Epidermal melanocyte (primary cell): ENCODE data around the gene UTP18.
"Not testable (repeated sequence)": the region's sequence is repeated elsewhere in the genome, so short reads cannot be mapped to it uniquely, and the experiment has no call there.

ENCODE experiments used
- DNase-seq: peaks from one replicate; pipeline ENCODE4 v3.0.0; 2011; ENCODE audit warnings: low spot score; ENCODE audit not compliant: insufficient read length

Gene UTP18

DNA sequence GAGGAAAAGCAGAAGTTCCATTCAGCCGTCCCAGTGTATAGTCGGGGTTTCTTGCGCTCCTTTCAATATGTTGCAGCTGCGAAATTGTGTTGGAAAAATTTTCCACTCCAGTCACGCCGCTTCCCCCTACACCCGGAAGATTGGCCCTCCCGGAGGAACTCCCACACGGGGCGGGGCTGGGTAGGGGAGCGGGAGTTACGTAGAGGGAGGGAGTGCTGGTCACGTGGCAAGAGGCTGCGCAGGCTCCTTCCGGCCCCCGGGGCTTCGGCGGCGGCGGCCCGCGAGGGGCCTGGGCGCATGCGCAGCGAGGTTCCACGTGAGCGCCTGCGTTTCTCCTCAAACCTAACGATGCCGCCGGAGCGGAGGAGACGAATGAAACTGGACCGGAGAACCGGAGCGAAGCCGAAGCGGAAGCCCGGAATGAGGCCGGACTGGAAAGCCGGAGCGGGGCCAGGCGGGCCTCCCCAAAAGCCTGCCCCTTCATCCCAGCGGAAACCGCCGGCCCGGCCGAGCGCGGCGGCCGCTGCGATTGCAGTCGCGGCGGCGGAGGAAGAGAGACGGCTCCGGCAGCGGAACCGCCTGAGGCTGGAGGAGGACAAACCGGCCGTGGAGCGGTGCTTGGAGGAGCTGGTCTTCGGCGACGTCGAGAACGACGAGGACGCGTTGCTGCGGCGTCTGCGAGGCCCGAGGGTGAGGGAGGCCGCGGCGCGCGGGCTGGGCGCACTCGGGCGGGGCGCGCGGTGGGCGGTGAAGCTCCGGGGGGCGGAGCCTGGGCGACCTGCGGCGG, at the start of gene UTP18:
Gene UTP18, plus strand, starts transcription at position 310 of the 787 bp plus-strand sequence. Its CDS starts 39 bp downstream, at position 349.
- DNase-seq: peak; percentile 77

DNA sequence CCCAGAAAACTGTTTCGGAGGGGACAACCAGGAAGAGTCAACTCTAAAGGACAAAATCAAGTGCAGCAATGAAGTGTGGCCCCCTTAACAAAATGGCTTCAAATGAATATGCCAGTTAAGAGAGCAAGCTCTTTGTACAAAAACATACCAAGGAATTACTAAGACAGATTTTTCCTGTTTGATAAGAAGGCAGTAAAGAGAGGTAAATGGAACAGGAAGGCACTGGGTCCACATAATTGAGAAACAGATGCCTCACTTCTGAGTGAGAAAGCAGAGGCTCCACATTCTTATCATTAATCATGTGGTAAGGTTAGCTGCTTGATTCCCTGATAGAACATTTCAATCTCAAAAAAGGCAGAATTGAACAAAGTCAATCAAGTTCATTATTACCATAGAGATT, 45.4 kb upstream of the UTP18 start:
- no peak for DNase-seq

DNA sequence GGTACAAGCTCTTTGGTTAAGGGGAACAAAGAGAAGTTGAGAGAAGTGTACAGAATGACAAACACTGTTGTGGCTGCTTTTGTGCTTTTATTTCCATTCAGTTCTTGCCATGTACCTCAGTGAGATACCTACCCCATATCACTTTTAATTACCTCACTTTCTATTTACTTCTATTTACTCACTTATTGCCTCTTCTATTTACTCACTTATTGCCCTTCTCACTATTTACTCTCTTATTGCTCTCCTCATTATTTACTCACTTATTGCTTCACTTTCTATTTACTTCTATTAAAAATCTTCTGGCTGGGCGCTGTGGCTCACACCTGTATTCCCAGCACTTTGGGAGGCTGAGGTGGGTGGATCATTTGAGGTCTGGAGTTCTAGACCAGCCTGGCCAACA, 42.4 kb upstream of the UTP18 start:
- no peak for DNase-seq

DNA sequence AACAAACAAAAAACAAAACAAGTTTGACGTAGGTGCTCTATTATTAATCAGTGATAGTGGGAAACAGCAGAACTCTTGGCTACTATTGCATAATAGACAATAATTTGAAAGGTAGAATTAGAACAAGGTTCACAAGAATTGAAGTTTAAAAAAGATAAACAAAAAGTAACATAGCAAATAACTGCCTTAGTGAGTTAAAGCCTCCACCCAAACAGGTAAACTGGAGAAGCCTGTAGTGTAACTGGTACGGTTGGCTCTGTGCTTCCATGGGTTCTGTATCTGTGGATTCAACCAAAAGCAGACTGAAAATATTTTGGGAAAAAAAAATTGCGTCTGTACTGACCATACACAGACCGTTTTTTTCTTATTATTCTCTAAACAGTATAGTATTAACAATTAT, 39.0 kb upstream of the UTP18 start:
- DNase-seq: no peak

DNA sequence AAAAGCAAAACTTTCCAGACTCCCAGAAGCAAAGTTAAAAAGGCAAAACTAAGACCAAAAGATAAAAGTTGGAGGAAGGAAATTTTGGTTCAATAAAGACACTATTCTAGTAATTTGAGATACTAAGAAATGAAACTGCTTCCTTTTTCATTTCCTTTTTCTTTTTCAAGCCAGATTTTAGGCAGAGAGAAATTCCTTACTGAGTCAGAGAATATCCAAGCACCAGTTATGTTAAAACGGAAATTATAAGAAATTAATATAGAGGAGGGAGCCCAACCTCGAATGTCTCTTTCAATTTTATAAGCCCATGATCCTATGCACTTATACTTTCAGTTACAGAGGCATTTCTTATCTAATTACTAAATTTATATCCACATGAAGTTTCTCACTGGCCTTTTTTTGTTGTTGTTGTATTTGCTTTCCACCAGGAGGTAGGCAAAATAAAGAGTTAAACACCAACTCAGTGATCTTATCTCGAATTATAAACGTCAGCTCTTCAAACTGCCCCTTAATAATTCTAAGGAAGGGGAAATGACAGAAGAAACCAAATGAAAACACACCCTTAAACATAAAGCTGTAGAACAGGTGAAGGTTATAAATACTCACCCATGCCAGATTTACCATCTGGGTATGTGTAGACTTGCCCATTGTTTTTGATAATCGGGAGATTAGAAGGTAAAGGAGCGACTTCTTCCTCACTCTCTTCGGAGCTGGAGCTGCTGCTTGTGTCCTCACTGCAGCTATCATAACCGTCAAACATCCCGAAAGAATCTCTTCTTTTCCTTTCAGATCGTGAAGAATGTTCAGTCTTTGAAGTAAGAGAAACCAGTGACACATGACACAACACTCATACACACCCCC, 35.7 kb upstream of the UTP18 start:
- DNase-seq: no peak

DNA sequence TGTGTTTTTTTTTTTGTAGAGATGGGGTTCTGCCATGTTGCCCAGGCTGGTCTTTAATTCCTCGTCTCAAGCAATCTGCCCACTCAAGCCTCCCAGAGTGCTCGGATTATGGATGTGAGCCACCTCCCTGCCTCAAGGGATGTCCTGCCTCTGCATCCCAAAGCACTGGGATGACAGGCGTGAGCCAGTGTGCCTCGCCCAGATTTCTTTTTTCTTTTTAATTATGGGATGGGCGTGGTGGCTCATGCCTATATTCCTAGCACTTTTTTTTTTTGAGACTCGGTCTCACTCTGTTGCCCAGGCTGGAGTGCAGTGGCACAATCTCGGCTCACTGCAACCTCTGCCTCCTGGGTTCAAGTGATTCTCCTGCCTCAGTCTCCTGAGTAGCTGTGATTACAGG, 34.8 kb upstream of the UTP18 start:
- not testable (repeated sequence) for DNase-seq

DNA sequence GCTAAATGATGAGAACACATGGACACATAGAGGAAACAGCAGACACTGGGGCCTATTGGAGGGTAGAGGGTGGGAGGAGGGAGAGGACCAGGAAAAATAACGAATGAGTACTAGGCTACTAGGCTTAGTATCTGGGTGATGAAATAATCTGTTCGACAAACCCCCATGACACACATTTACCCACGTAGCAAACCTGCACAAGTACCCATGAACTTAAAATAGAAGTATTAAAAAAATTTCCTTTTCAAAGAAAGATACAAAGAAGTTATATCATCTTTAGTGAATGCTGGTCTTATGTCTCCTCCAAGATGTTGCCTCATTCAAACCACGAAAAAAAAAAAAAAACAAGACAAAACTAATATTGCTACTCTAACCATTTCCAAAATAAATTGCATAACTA, 32.2 kb upstream of the UTP18 start:
- DNase-seq: no peak

DNA sequence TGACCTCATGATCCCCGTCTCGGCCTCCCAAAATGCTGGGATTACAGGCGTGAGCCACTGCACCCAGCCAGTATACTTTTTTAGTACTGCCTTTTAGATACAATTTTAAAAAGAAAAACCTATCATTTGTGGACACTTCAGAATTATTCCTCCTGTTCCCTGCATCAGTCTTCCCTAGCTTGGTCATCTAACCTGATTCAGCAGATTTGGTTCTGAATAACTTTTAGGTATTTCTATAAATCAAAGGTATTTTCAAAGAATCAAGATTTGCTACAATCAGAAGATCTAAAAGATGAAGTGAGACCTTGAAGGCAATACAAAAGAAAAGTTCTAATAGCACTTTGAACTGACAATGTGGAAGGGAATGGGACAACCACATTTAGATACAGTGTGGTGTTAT, 30.5 kb upstream of the UTP18 start:
- no peak for DNase-seq

DNA sequence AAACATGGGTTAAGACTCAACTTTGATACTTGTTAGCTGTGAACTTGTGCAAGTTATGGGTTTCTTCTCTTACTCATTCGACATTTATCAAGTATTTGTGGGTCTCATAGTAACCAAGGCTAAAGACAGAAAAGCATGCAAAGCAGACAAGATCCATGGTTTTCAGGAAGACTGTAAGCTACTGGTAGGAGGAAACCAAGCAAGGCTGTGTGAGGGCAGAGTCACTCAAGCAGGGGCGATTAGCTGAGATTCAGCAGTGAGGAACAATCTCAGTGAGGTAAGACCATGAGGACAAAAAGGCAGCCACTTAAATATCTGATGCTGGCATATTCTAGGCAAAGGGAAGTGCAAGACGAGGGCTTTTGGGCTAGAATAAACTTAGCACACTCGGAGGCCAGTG, 30.0 kb upstream of the UTP18 start:
- no peak for DNase-seq

DNA sequence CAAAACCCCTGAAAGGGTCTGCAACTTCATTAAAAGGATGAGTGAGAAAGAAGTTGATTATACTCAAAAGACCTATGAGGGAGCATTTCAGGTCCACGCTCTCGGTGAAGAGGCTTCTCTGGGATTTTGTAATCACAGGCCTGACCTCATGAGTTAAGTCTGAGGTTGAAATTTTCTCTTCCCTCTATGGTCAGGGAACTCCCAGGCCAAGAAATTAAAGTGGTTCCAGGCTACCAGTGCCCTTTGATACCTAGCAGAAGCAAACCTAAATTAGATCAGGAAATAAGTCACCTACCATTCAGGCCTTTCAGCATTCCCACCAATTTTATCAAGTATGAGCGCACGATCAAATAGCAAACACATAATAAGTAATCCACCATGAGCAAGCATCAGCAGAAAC, 28.3 kb upstream of the UTP18 start:
- DNase-seq: no peak

DNA sequence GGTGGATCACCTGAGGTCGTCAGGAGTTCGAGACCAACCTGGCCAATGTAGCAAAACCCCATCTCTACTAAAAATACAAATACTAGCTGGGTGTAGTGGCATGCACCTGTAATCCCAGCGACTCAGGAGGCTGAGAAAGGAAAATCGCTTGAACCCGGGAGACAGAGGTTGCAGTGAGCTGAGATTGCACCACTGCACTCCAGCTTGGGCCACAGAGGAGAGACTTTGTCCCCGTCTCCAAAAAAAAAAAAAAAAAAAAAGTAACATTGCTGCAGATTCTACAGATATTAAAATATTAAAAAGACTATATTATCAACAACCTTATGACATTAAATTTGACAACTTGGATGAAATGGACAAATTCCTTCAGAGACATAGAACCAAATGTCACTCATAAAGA, 26.2 kb upstream of the UTP18 start:
- no peak for DNase-seq

DNA sequence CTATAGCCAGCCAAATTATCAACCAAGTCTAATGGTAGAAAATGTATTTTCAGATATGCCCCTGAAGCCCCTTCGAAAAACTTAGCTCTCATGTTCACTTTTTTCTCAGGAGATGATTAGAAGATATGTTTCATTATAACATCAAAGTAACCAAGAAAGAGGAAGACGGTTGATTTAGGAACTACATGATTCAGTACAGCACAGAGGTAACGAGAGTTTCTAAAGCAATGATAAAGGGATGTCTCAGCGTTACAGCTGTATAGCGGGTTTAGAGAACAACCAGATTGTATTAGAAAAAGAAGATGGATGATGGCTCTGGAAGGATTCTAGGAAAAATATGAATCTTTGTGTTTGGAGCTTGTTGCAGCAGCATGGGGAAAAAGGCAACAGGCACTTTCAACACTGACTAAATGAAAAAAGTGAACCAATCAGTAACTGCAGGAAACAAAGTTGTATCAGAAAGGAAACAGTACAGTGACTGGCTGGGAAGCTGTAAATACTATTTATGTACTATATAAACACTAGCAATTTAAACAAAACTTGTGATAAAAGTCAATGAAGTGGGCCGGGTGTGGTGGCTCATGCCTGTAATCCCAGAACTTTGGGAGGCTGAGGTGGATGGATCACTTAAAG, 22.0 kb upstream of the UTP18 start:
- DNase-seq: no peak

DNA sequence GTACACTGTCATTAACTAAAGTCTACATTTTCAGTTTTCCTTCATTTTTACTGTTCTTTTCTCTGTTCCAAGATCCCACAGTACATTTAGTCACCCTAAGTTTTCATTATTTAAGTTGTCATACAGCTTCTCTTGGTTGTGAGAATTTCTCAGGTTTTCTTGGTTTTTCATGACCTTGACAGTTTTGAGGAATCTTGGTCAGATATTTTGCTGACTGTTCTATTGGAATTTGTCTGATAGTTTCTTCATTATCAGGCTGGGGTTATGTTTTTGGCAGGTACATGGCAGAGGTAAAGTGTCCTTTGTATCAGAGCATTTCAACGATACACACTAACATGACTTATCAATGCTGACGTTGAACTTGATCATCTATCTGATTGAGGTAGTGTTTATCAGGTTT, 20.1 kb upstream of the UTP18 start:
- no peak for DNase-seq

DNA sequence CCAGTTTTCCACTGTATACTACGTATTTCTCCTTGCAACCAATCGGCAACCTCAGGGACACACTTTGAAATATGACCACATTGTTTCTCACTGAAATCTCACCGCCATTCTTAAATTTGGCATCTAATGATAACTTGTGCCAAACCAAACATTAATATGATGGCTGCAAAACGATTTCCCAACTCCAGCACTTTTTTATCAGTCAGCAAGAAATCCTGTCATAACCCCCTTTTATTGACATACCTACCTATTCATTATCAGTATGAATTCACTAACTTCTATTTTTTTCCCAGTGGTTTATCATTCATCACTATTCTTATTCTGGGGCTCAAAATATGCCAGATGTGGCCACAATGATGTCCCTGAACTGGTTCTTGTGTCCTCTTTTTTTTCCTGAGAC, 16.3 kb upstream of the UTP18 start:
- no peak for DNase-seq

DNA sequence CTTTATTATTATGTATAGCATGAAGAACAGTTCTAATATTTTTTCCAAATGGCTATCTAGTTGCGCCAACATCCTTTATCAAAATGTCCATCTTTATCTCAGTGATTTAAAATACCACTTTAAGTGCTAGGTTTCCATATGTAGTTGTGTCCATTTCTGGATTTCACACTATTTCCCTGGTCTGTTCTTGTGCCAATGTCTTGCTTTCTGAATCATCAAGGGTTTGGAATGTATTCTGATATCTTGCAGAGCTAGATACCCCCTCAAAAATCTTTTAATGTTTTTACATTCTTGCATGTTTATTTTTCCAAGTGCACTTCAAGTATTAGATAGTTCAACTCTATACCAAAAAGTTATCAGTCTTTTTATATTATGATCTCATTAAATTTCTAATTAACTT, 14.8 kb upstream of the UTP18 start:
- DNase-seq: no peak

DNA sequence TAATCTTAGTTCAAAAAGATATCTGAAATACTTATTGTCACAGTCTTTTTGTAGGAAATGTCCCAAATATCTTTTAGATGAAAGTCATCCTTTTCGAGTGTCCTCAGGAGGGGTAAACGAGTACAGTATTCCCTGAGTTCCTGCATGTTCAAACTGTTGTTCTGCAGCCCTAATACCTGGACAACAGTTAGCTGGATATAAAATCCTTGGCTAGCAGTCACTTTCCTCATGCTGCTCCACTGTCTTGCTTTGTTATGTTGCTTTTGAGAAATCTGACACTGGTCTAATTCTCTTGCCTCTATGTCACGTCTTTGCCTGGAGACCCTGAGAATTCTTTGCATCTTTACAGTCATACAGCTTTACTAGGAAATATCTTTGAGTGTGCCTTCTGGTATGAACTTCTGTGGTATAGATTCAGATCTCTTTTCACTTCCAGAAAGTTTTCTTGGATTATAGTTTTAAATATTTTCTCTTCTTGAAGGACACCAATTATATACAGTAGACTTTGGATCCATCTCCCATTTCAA, 10.0 kb upstream of the UTP18 start:
- DNase-seq: no peak

DNA sequence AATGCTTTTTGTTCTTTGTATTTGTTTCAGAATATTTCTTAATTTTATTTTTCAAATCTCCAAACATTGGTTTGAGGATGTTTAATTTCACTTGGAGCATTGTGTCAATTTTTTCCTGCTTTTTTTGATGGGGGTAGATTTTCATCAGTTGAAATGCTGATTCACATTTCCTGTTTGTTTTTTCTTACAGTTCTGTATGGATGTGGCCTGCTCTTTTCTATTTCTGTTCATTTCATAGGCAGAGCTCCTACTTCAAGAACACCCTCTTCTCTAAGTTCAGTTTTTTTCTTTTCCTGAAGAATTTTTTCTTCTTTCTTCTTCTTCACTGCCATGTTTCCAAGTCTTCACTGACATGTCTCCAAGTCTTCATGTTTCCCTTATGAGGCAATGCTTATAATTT, 9.3 kb upstream of the UTP18 start:
- DNase-seq: no peak

DNA sequence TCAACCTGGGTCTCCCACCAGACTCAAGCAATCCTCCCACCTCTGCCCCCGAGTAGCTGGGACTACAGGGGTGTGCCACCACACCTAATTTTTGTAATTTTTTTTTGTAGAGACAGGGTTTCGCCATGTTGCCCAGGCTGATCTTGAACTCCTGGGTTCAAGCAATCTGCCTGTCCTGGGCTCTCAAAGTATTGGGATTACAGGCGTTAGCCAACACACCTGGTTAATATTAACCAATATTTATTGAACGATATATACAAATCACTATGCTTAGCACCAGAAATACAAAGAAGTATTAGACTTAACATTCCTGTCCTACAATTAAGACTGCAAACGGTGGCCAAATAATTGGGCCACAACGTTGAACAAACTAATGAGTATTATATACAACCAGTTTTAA, 4.7 kb upstream of the UTP18 start:
- DNase-seq: no peak

DNA sequence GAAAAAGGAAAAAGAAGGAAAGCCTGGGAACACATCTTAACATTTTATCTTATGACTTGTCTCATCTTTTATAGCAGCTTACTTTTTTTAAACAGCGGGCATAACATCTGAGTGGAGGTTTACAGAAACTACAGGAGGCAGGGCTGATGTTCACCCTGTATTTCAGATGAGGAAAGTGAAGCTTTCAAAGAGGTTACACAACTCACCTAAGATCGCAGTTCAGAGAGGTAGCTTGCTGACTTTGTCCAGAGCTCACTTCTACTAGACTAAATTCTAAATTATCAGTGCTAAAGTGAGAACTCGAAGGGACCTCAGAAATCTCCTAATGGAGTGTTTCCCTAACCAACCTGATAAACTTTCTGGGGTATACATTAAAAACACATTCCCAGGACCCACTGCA, 4.2 kb upstream of the UTP18 start:
- DNase-seq: no peak

DNA sequence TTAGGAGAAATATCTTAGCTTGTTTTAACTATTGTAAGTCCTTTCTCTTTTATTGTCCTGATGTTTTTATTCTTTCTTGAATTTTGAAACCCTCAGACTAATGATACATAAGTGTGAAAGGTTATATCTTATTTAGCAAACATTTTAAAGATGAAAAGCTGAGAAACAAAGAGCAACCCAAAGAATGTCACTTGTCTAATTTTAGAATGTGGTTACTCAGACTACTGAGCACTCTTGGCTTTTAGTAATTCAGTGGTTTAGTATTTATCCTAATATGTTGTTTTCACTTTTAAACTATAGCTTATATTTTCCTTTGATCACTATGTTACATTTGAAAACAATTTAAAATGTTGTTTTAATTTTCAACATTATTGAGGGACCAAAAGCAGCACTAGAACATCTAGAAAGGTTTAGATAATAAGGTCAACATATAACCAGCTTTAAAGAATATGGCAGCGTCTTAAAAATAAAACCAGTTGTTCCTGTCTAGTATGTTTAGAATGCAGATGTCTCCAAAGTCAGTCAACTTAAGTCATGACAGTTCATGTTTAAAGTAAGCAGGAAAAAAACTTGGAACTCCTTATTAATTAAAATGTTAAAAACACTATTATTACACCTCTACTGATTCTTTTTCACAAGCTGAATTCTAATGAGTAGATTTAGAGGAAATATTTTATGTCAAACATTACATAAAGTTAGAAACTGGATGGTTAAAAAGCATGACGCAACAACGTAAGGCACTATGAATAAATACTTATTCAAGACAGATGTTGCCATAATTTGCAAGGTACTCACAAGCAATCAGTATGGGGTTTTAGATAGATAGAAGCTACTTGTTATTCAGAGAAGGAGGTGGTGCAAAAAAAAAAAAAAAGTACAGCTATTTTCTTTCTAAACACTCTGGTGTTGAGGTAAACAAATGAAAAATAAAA, 2.9 kb upstream of the UTP18 start:
- DNase-seq: no peak
